ENCODE data around the gene ZNF417. TPM values are rescaled to one million over a fixed set of nuclear protein-coding genes. Genes with fewer than 3 reads are reported as not detected.
"Not testable (repeated sequence)": the region's sequence is repeated elsewhere in the genome, so short reads cannot be mapped to it uniquely, and the experiment has no call there.

ZNF417 gene
- total RNA-seq, 3 donors from 2014 or later: 10.1 to 28.7 (median 14.4) TPM

DNA sequence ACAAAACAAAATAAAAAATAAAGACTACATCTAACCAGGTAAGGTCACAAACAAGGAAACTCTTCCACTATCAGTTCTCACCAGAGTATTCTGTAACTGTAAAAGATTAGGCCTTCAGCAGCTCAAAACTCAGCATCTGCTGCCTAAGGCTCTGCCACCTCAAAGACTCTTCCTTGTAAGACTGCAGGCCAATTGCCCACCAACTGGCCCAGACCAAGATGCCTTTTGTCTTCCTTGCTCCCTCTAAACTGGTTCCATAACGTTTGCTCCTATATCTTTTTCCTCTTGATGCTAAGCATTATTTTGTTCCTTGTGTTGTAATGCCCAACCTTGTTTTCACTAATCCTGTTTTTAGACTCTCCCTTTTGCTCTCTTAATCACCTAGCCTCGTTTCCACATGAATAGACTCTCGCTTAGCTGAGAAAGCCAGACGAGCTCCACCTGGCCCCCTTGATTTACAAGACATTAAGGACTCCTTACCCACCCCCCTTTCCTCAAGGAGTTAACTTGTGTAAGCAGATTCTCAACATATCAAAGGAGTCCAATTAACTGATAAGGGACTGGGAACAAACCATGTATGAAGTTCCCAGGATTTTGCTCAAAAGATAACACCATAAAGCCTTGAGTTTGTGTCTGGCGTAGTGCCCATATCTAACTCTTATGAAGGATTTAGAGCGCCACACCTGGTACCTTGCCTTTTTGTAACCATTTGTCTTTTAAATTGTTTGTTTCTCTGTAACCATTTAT lies 29.0 kb downstream of the ZNF417 start:
- Histone ChIP-seq H3K4me3 (peak overlapping the region in 2 of 3 donors; percentile 67 to 78), H3K27me3 (no peaks in the 10 kb centered on the region)
- intact Hi-C loops (cut with DNase I; ENCODE audit: low total_unique reads): no loop called here

DNA sequence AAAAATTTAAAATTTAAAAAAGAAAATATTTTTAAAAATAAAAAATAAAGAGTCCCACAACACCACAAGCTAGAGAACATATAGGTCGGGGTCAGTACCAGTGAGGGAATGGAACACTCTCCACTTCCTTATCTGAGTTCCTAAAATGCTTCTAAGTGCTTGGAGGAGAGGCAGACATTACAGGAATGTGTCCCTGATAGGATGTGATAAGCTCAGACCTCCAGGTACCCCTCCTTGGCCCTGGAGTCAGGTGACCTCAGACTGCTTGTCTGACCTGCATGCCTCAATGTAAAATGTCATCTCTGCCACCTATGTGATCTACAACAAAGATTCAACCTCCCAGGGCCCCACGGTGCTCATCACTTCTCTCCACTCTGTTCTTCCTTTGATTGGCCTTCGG lies 30.3 kb downstream of the ZNF417 start:
- H3K4me1 ChIP-seq: peaks cover 0 to 4% of the 10 kb centered on the region in 2 donors
- H3K27ac ChIP-seq: no peak overlapping the region
- intact Hi-C loops (cut with DNase I; ENCODE audit: low total_unique reads): no loop called here
- no peak for TF ChIP-seq POLR2A (IDR thresholded peaks at IDR 0.05)
- TF ChIP-seq, protein P1, sequence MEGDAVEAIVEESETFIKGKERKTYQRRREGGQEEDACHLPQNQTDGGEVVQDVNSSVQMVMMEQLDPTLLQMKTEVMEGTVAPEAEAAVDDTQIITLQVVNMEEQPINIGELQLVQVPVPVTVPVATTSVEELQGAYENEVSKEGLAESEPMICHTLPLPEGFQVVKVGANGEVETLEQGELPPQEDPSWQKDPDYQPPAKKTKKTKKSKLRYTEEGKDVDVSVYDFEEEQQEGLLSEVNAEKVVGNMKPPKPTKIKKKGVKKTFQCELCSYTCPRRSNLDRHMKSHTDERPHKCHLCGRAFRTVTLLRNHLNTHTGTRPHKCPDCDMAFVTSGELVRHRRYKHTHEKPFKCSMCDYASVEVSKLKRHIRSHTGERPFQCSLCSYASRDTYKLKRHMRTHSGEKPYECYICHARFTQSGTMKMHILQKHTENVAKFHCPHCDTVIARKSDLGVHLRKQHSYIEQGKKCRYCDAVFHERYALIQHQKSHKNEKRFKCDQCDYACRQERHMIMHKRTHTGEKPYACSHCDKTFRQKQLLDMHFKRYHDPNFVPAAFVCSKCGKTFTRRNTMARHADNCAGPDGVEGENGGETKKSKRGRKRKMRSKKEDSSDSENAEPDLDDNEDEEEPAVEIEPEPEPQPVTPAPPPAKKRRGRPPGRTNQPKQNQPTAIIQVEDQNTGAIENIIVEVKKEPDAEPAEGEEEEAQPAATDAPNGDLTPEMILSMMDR (IDR thresholded peaks at IDR 0.05): no peak
- no peak for TF ChIP-seq POLR2AphosphoS5 (IDR thresholded peaks at IDR 0.05)
- H3K9me3 ChIP-seq: peaks cover 25 to 45% of the 10 kb centered on the region in 2 donors
- H3K27me3 ChIP-seq: no peaks in the 10 kb centered on the region
- no peak overlapping the region for H3K4me3 ChIP-seq
- no peaks in the 10 kb centered on the region for H3K36me3 ChIP-seq
- DNase-seq (ENCODE audit: low spot score in 2 of 2): no peak

More for the DNA sequence above, 29.0 kb downstream of the ZNF417 start:
- no peak for DNase-seq (ENCODE audit: low spot score in 2 of 2)
- TF ChIP-seq POLR2AphosphoS5 (IDR thresholded peaks at IDR 0.05): no peak
- no peak for TF ChIP-seq POLR2A (IDR thresholded peaks at IDR 0.05)
- TF ChIP-seq, protein P1 (IDR thresholded peaks at IDR 0.05): no peak
- peaks cover 0 to 4% of the 10 kb centered on the region in 2 donors for H3K4me1 ChIP-seq
- H3K9me3 ChIP-seq: peaks cover 25 to 52% of the 10 kb centered on the region in 2 donors
- no peak overlapping the region for H3K27ac ChIP-seq
- H3K36me3 ChIP-seq: no peaks in the 10 kb centered on the region

DNA sequence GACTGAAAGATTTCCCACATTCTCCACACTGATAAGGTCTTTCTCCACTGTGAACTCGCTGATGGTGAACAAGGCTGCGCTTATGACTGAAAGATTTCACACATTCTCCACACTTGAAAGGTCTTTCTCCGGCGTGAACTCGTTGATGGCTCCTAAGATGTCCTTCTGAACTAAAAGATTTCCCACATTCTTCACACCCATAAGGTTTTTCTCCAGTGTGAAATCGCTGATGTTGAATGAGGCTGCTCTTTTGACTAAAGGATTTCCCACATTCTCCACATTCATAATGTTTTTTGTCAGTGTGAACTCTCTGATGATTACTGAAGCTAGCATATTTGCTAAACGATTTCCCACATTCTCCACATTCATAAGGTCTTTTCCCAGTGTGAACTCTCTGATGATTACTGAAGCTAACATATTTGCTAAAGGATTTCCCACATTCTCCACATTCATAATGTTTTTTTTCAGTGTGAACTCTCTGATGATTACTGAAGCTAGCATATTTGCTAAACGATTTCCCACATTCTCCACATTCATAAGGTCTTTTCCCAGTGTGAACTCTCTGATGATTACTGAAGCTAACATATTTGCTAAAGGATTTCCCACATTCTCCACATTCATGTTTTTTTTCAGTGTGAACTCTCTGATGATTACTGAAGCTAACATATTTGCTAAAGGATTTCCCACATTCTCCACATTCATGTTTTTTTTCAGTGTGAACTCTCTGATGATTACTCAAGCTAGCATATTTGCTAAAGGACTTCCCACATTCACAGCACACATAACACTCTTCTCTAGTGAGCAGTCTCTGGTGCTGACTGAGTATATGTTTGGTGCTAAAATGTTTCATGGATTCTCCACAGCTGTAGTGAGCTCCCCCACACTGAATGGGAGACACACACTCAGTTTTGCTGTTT lies 42.3 kb downstream of the ZNF417 start:
- Histone ChIP-seq H3K4me3 (peak overlapping the region in 1 of 3 donors; percentile 6), H3K9me3 (peaks cover 78 to 90% of the 10 kb centered on the region in 2 donors)
- H3K27me3 ChIP-seq; H3K36me3 ChIP-seq; intact Hi-C loops (cut with DNase I; ENCODE audit: low total_unique reads); H3K27ac ChIP-seq; DNase-seq (ENCODE audit: low spot score in 2 of 2); H3K4me1 ChIP-seq: not testable (repeated sequence)

DNA sequence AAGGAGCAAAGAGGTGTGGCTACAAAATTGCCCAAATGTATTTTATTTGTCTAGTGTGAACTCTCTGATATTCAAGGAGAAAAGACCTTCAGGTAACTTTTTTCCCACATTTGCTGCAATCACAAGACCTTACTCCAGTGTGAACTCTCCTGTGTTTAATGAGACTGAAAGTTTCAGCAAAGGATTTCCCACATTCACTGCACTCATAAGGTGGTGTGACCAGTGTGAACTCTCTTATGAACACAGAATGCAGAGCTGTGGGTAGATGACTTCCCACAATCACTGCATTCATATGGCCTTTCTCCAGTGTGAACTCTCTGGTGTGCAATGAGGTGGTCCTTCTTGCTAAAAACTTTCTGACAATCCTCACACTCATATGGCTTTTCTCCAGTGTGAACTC lies 43.9 kb downstream of the ZNF417 start:
- Histone ChIP-seq H3K9me3 (peaks cover 87 to 94% of the 10 kb centered on the region in 2 donors), H3K36me3 (no peaks in the 10 kb centered on the region), H3K4me3 (no peak overlapping the region), H3K4me1 (no peaks in the 10 kb centered on the region), H3K27me3 (no peaks in the 10 kb centered on the region), H3K27ac (no peak overlapping the region)
- intact Hi-C loops (cut with DNase I; ENCODE audit: low total_unique reads): no loop called here
- TF ChIP-seq POLR2AphosphoS5 (IDR thresholded peaks at IDR 0.05) (no peak), POLR2A (IDR thresholded peaks at IDR 0.05) (no peak)
- TF ChIP-seq, protein P1 (IDR thresholded peaks at IDR 0.05): no peak
- no peak for DNase-seq (ENCODE audit: low spot score in 2 of 2)

DNA sequence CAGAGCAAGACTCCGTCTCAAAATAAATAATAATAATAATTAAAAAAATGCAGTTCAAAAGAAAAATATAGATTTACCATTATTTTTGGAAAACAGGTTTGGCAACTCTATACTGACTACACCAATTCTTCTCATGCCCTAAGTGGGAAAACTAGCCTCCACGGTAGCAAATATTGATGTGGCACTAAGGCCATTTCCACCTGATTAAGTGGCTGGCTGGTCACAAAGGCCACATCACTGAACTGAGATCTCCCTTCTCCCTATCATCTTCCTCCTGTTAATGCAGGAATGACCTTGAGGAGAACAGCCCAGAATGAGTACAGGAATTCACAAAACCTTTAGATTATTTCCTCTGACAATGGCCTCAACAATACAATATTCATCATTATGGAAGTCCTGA lies 46.2 kb downstream of the ZNF417 start:
- no peaks in the 10 kb centered on the region for H3K36me3 ChIP-seq
- peaks cover 87 to 90% of the 10 kb centered on the region in 2 donors for H3K9me3 ChIP-seq
- intact Hi-C loops (cut with DNase I; ENCODE audit: low total_unique reads): no loop called here

DNA sequence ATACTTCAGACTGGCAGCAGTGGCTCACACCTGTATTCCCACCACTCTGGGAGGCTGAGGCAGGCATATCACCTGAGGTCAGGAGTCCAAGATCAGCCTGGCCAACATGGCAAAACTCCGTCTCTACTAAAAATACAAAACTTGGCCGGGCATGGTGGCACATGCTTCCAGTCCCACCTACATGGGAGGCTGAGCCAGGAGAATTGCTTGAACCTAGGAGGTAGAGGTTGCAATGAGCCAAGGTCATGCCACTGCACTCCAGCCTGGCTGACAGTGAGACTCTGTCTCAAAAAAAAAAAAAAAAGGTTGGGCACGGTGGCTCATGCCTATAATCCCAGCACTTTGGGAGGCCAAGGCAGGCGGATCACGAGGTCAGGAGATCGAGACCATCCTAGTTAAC lies 46.7 kb downstream of the ZNF417 start:
- H3K4me1 ChIP-seq; H3K4me3 ChIP-seq; H3K27me3 ChIP-seq; H3K36me3 ChIP-seq; H3K27ac ChIP-seq; intact Hi-C loops (cut with DNase I; ENCODE audit: low total_unique reads); DNase-seq (ENCODE audit: low spot score in 2 of 2): not testable (repeated sequence)
- peaks cover 87 to 93% of the 10 kb centered on the region in 2 donors for H3K9me3 ChIP-seq

More for the DNA sequence above, 46.2 kb downstream of the ZNF417 start:
- Histone ChIP-seq H3K27ac (no peak overlapping the region), H3K27me3 (no peaks in the 10 kb centered on the region), H3K4me1 (no peaks in the 10 kb centered on the region), H3K4me3 (no peak overlapping the region)
- TF ChIP-seq, protein P1 (IDR thresholded peaks at IDR 0.05): no peak
- TF ChIP-seq POLR2AphosphoS5 (IDR thresholded peaks at IDR 0.05): no peak
- TF ChIP-seq POLR2A (IDR thresholded peaks at IDR 0.05): no peak
- DNase-seq (ENCODE audit: low spot score in 2 of 2): no peak

All from breast epithelium (tissue), 4 donors.